SK-N-SH (cell line): ENCODE results near the gene EPOP. TPM values are rescaled to one million over a fixed set of nuclear protein-coding genes. Genes with fewer than 3 reads are reported as not detected.
"Not testable (repeated sequence)": the region's sequence is repeated elsewhere in the genome, so short reads cannot be mapped to it uniquely, and the experiment has no call there.

Source experiments
- CTCF ChIA-PET: fragments of 300-600, 350-600 bp; formaldehyde crosslinking; extraction: SDS; loops from one replicate; lab custom pipeline; 2021; lab: Yijun Ruan, JAX
- POLR2A ChIA-PET: fragments of 350-600 bp; sonication (Branson Sonifier 250); formaldehyde crosslinking; extraction: SDS; loops from one replicate; lab custom pipeline; 2020; ENCODE audit warnings: antibody characterized with exemption, inconsistent platforms; lab: Yijun Ruan, JAX
- DNase-seq: peaks from one replicate; pipeline ENCODE4 v3.0.0; 2012
- H2AFZ ChIP-seq: fragments of 200-600 bp; sonication (generic); 2 replicates; pipeline ENCODE4 v1.8.1; 2016; ENCODE audit warnings: antibody characterized with exemption, mild to moderate bottlenecking, low read depth
- H3F3A ChIP-seq: fragments of 200-600 bp; sonication (generic); replicated peaks from 2 replicates; pipeline ENCODE3; 2016; ENCODE audit warnings: antibody characterized with exemption, mild to moderate bottlenecking; ENCODE audit not compliant: insufficient read depth
- H3K27ac ChIP-seq, 2 experiments: fragments of 200-500 bp in 1 of 2; fragments of 200-600 bp in 1 of 2; sonication (Bioruptor generic) in 1 of 2; sonication (generic), shearing (Covaris generic) in 1 of 2; 2 replicates each; pipeline versions ENCODE4 v1.5.1 to v1.6.1; 2014 to 2016; ENCODE audit warnings: low read depth in 2 of 2, inconsistent platforms in 1 of 2, low read length in 1 of 2, mild to moderate bottlenecking in 1 of 2, mixed read lengths in 1 of 2
- H3K27me3 ChIP-seq: fragments of 200-600 bp; sonication (generic), shearing (Covaris generic); 2 replicates; pipeline ENCODE4 v1.6.1; 2016; ENCODE audit warnings: mixed run types; ENCODE audit not compliant: insufficient read depth
- H3K36me3 ChIP-seq, 2 experiments: fragments of 200-500 bp in 1 of 2; fragments of 200-600 bp in 1 of 2; sonication (Bioruptor generic) in 1 of 2; sonication (generic) in 1 of 2; replicated peaks in 1 of 2; 2 replicates each; pipeline versions ENCODE3 to v1.5.1; 2014 to 2016; ENCODE audit warnings: low read length in 1 of 2, mild to moderate bottlenecking in 1 of 2; ENCODE audit not compliant: insufficient read depth in 2 of 2, control insufficient read depth in 1 of 2
- H3K4me1 ChIP-seq, 2 experiments: fragments of 200-500 bp in 1 of 2; fragments of 200-600 bp in 1 of 2; sonication (Bioruptor generic) in 1 of 2; sonication (generic), shearing (Covaris generic) in 1 of 2; 2 replicates each; pipeline versions ENCODE4 v1.5.1 to v1.6.1; 2014 to 2016; ENCODE audit warnings: low read depth in 1 of 2, low read length in 1 of 2, mixed run types in 1 of 2; ENCODE audit not compliant: insufficient read depth in 2 of 2, control insufficient read depth in 1 of 2
- H3K4me2 ChIP-seq: fragments of 200-600 bp; sonication (generic), shearing (Covaris generic); 2 replicates; pipeline ENCODE4 v1.6.1; 2017; ENCODE audit warnings: mixed run types
- H3K4me3 ChIP-seq, 2 experiments: fragments of 200-500 bp in 1 of 2; fragments of 200-600 bp in 1 of 2; sonication (Bioruptor generic) in 1 of 2; sonication (generic), shearing (Covaris generic) in 1 of 2; 2 replicates each; pipeline versions ENCODE4 v1.5.1 to v1.8.1; 2014 to 2016; ENCODE audit warnings: low read depth in 2 of 2, inconsistent platforms in 1 of 2, low read length in 1 of 2, mild to moderate bottlenecking in 1 of 2, mixed read lengths in 1 of 2, moderate library complexity in 1 of 2
- H3K79me2 ChIP-seq: fragments of 200-600 bp; sonication (generic); 2 replicates; pipeline ENCODE4 v1.8.1; 2017; ENCODE audit warnings: mild to moderate bottlenecking; ENCODE audit not compliant: insufficient read depth
- H3K9ac ChIP-seq: fragments of 200-600 bp; sonication (generic); 2 replicates; pipeline ENCODE4 v1.6.1; 2017; ENCODE audit warnings: mixed run types
- H3K9me2 ChIP-seq: fragments of 200-600 bp; sonication (generic); 2 replicates; pipeline ENCODE4 v1.6.1; 2017; ENCODE audit warnings: mixed run types
- H3K9me3 ChIP-seq: fragments of 200-600 bp; sonication (generic); 2 replicates; pipeline ENCODE4 v1.6.1; 2017; ENCODE audit warnings: mixed run types, mild to moderate bottlenecking, moderate library complexity
- H4K20me1 ChIP-seq: fragments of 200-600 bp; sonication (generic); 2 replicates; pipeline ENCODE4 v1.6.1; 2017; ENCODE audit warnings: mild to moderate bottlenecking, mixed run types; ENCODE audit not compliant: insufficient read depth
- WGBS: methylation state at CpG from one replicate; pipeline ENCODE4 v1.1.6; 2017; ENCODE audit warnings: low lambda C conversion rate; 5-methylcytosine and 5-hydroxymethylcytosine counted together
- polyA plus RNA-seq, 3 experiments: library from polyadenylated mRNA; depleted of rRNA; stranded (reverse); fragments of >200 nt; gene quantifications; 2 replicates each; pipeline ENCODE4 v1.2.3, GENCODE V29; 2012
- small RNA-seq, 7 experiments: library from RNA; depleted of rRNA; stranded (forward); fragments of <200 nt; gene quantifications; one replicate each; pipeline ENCODE3, GENCODE V24; 2012

The EPOP gene
- polyA plus RNA-seq, 1 of the 3 experiments (the other 2 are of a cell fraction), result 3.1 TPM

- H3K36me3 ChIP-seq, H3K79me2 ChIP-seq, H3K4me1 ChIP-seq, H3F3A ChIP-seq, H3K9me2 ChIP-seq, H3K9ac ChIP-seq, H2AFZ ChIP-seq, H3K4me3 ChIP-seq, DNase-seq, POLR2A ChIA-PET, H3K27ac ChIP-seq, H3K4me2 ChIP-seq, H4K20me1 ChIP-seq, H3K9me3 ChIP-seq: not testable (repeated sequence)
- 71% methylated on average over 14 of the region's 14 CpGs for WGBS
- CTCF ChIA-PET, result interaction anchor here (1.1 to 2.5 kb wide), 3 partner anchors 18 to 38 kb away, joined by 3 to 8 read pairs (median 4); partner anchors contain the start of gene SRCIN1
- H3K27me3 ChIP-seq, result peaks cover 11% of the 10 kb centered on the region; the same call in 1 of the 2 replicates
Observed at GRCh38 chr17:38624782-38625355, 49.9 kb downstream of the EPOP start.

Small RNA genes lying within 50 kb of the gene (small RNA-seq; reads per million reads assigned to genes)
- gene MIR4726 (0 reads per million in 7 experiments), gene MIR4734 (0 to 1.2 (median 0) reads per million in 7 experiments)

Other genes starting within 250 kb of the EPOP start
- 10.6 and 19.2 TPM in 2 replicates for gene ARHGAP23, start 246.5 kb downstream of the EPOP start, polyA plus RNA-seq (2012; rRNA removed)
- gene SRCIN1, start 69.0 kb downstream of the EPOP start, polyA plus RNA-seq (2012; rRNA removed), result 0.45 and 1.0 TPM in 2 replicates
- gene MLLT6, start 30.3 kb upstream of the EPOP start, polyA plus RNA-seq (2012; rRNA removed), result 41.5 and 43.6 TPM in 2 replicates
- 12.9 and 16.5 TPM in 2 replicates for gene CISD3, start 55.4 kb upstream of the EPOP start, polyA plus RNA-seq (2012; rRNA removed)
- 24.2 and 39.8 TPM in 2 replicates for gene PCGF2, start 73.4 kb upstream of the EPOP start, polyA plus RNA-seq (2012; rRNA removed)
- 480 and 533 TPM in 2 replicates for gene PSMB3, start 77.8 kb upstream of the EPOP start, polyA plus RNA-seq (2012; rRNA removed)
- 29.8 and 36.7 TPM in 2 replicates for gene PIP4K2B, start 124.6 kb upstream of the EPOP start, polyA plus RNA-seq (2012; rRNA removed)
- 15.6 and 21.2 TPM in 2 replicates for gene CWC25, start 150.4 kb upstream of the EPOP start, polyA plus RNA-seq (2012; rRNA removed)
- 2,658 and 2,763 TPM in 2 replicates for gene RPL23, start 178.8 kb upstream of the EPOP start, polyA plus RNA-seq (2012; rRNA removed)
- gene LASP1, start 195.1 kb upstream of the EPOP start, polyA plus RNA-seq (2012; rRNA removed), result 79.7 and 102 TPM in 2 replicates